WERI-Rb-1 (cell line): Measurements from ENCODE around the gene CCDC107.

ENCODE experiments used
- DNase-seq: peaks from one replicate; pipeline ENCODE4 v3.0.0-alpha.2; 2020
- H3K27ac ChIP-seq: fragments of 250-450 bp; sonication (Bioruptor Pico); 2 replicates; pipeline ENCODE4 v1.5.1; 2020; ENCODE audit warnings: mild to moderate bottlenecking, moderate library complexity
- H3K27me3 ChIP-seq: fragments of 250-450 bp; sonication (Bioruptor Pico); 2 replicates; pipeline ENCODE4 v1.5.1; 2021; ENCODE audit warnings: mild to moderate bottlenecking, low read depth, moderate library complexity; ENCODE audit not compliant: insufficient read depth, severe bottlenecking
- H3K36me3 ChIP-seq: fragments of 250-450 bp; sonication (Bioruptor Pico); 2 replicates; pipeline ENCODE4 v1.5.1; 2020; ENCODE audit warnings: mild to moderate bottlenecking, moderate library complexity
- H3K4me3 ChIP-seq: 2 replicates; pipeline ENCODE4 v1.5.1; 2011; ENCODE audit warnings: low read depth, mild to moderate bottlenecking, control low read depth, low read length
- H3K9me3 ChIP-seq: fragments of 250-450 bp; sonication (Bioruptor Pico); 2 replicates; pipeline ENCODE4 v1.5.1; 2021; ENCODE audit warnings: mild to moderate bottlenecking, moderate library complexity; ENCODE audit not compliant: severe bottlenecking
- CTCF ChIP-seq: IDR thresholded peaks from 2 replicates; pipeline ENCODE4 v1.5.1; 2011; ENCODE audit warnings: low read depth, mild to moderate bottlenecking, control low read depth, inconsistent platforms, low read length

The CCDC107 gene

DNA sequence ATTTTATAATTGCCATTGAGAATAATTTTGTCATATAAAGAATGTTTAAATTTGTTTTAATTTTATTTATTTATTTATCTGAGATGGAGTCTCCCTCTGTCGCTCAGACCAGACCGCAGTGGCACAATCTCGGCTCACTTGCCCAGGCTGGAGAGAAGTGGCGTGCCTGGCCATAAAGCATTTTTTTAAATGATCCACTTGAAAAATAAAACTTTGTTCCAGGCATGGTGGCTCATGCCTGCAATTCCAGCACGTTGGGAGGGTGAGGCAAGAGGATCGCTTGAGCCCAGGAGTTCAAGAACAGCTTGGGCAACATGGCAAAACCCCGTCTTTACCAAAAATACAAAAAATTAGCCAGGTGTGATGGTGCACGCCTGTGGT lies 5.3 kb upstream of the CCDC107 start:
- Histone ChIP-seq H3K9me3 (no peaks in the 10 kb centered on the region), H3K27ac (no peak overlapping the region), H3K27me3 (no peaks in the 10 kb centered on the region), H3K4me3 (no peak overlapping the region), H3K36me3 (no peaks in the 10 kb centered on the region)
- no peak for TF ChIP-seq CTCF
- no peak for DNase-seq

DNA sequence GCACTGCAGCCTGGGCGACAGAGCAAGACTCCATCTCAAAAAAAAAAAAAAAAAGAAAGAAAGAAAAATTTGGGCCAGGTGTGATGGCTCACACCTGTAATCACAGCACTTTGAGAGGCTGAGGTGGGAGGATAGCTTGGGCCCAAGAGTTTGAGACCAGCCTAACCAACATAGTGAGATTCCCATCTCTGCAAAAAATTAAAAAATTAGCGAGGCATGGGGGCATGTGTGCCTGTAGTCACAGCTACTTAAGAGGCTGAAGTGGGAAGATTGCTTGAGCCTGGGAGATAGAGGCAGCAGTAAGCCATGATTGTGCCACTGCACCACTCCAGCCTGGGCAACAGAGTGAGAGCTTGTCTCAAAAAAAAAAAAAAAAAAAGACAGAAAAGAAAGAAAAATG lies 4.5 kb upstream of the CCDC107 start:
- H3K27me3 ChIP-seq: no peaks in the 10 kb centered on the region
- no peak overlapping the region for H3K4me3 ChIP-seq
- TF ChIP-seq CTCF: no peak
- H3K36me3 ChIP-seq: no peaks in the 10 kb centered on the region
- no peak for DNase-seq
- no peaks in the 10 kb centered on the region for H3K9me3 ChIP-seq
- no peak overlapping the region for H3K27ac ChIP-seq

DNA sequence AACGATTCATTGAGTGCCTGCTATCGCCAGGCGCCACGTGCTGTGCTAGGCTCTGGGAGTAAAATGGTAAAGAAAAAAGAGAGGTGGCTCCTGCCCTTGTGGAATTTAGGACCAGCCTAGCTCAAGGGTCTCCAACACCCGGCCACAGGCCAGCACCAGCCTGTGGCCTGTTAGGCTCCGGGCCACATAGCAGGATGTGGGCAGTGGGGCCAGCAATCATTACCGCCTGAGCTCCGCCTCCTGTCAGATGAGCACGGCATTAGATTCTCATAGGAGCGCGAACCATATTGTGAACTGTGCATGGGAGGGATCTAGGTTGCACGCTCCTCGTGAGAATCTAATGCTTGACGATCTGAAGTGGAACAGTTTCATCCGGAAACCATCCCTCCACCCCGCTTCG lies 1.7 kb upstream of the CCDC107 start:
- Histone ChIP-seq H3K36me3 (peaks cover 19% of the 10 kb centered on the region), H3K27ac (no peak overlapping the region), H3K27me3 (no peaks in the 10 kb centered on the region), H3K4me3 (no peak overlapping the region), H3K9me3 (no peaks in the 10 kb centered on the region)
- TF ChIP-seq CTCF: no peak
- DNase-seq: no peak

GRCh38 chr9:35656831-35657545 lies 1.1 kb upstream of the CCDC107 start:
- peaks cover 23% of the 10 kb centered on the region for H3K36me3 ChIP-seq
- no peaks in the 10 kb centered on the region for H3K27me3 ChIP-seq
- peak overlapping the region; percentile 98 for H3K27ac ChIP-seq
- peak overlapping the region; percentile 53 for H3K4me3 ChIP-seq
- TF ChIP-seq CTCF: no peak
- H3K9me3 ChIP-seq: no peaks in the 10 kb centered on the region
- DNase-seq: no peak

GRCh38 chr9:35657546-35658136 lies 451 bp upstream of the CCDC107 start, which contains the start of gene RMRP:
Gene RMRP (minus strand): TSS chr9:35658019.
- H3K27ac ChIP-seq: peak within 1 kb of the TSS; percentile 98
- H3K4me3 ChIP-seq: peak within 1 kb of the TSS; percentile 80
- 0 out of 2 replicates have a peak, but pooled peaks have one; percentile 26 for TF ChIP-seq CTCF
- peaks cover 29% of the 10 kb centered on the region for H3K36me3 ChIP-seq
- DNase-seq: peak; percentile 99
- H3K27me3 ChIP-seq: no peaks in the 10 kb centered on the region
- H3K9me3 ChIP-seq: no peaks in the 10 kb centered on the region

GRCh38 chr9:35658968-35659220 lies 802 bp downstream of the CCDC107 start:
- Histone ChIP-seq H3K4me3 (peak overlapping the region; percentile 80), H3K9me3 (no peaks in the 10 kb centered on the region), H3K27ac (peak overlapping the region; percentile 98), H3K36me3 (peaks cover 34% of the 10 kb centered on the region), H3K27me3 (no peaks in the 10 kb centered on the region)
- TF ChIP-seq CTCF: no peak
- peak; percentile 28 for DNase-seq
